Measurements from ENCODE around the gene GNAZ. TPM values are rescaled to one million over a fixed set of nuclear protein-coding genes. Genes with fewer than 3 reads are reported as not detected.

Gene GNAZ
- total RNA-seq, 1 experiment from 2014 or later = 0.82 TPM

DNA sequence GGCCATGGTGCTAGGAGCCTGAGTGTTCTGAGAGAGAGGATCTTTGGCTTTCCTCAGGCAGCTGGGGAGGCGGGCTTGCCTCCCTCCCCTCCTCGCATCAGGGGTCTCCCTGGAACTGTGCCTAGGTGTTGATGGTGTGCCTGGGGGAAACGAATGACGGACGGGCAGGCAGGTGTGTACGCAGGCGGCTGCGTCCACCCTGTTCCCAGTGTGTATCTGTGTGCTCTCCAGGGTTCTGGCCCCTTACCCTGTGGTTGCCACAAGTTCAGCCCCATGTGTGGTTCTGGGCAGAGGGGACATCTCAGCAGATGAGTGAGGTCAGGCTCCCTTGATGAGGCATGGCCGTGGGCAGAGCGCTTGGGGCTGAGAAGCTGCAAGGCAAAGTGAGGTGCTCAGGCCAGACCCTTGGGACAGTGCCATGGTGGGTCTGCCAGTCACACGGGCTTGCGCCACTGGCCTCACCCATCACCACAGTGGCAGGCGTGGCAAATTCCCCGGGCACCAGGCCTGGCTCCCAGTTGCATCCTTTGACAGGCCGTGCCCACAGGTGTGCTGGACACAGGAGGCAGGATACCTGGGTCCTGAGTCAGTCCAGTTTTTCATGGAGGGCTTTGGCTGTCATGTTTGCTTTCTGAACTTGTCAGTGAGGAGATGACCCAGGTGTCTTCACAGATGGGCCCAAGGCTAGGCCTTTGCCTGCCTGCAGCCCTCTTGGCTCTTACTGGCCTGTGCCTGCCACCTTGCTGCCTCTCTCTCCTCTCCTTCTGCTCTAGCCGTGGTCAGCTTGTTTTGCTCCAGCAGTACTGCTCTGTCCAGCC, 27.3 kb downstream of the GNAZ start:
- H3K27ac Mint-ChIP-seq (ENCODE audit: low read depth, unreplicated experiment) = no peak overlapping the region

DNA sequence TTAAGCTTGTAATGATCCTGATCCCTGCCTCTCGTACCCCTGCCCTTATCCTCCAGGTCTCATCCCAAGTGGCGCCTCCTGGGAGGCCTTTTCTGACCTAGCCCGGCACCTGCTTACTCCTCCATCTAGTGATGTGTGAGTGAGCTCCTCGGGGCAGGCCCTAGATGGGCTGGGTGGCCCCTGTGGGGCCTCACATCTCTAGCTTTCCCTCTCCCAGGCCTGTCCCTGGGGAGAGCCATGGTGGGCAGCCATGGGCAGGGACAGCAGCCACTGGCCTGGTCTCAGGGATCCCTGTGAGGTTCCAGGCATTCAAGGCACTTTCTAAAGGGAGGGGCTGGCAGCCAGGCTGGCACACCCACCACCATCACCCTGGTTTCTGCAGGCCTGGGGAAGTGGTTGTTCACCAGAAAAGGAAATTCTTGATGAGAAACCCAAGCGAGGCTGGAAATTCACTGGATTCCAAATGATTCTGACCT, 27.9 kb downstream of the GNAZ start:
- TF ChIP-seq, protein P1, sequence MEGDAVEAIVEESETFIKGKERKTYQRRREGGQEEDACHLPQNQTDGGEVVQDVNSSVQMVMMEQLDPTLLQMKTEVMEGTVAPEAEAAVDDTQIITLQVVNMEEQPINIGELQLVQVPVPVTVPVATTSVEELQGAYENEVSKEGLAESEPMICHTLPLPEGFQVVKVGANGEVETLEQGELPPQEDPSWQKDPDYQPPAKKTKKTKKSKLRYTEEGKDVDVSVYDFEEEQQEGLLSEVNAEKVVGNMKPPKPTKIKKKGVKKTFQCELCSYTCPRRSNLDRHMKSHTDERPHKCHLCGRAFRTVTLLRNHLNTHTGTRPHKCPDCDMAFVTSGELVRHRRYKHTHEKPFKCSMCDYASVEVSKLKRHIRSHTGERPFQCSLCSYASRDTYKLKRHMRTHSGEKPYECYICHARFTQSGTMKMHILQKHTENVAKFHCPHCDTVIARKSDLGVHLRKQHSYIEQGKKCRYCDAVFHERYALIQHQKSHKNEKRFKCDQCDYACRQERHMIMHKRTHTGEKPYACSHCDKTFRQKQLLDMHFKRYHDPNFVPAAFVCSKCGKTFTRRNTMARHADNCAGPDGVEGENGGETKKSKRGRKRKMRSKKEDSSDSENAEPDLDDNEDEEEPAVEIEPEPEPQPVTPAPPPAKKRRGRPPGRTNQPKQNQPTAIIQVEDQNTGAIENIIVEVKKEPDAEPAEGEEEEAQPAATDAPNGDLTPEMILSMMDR (IDR thresholded peaks at IDR 0.05; ENCODE audit: unreplicated experiment) = no peak
- intact Hi-C loops (cut with micrococcal nuclease) = no loop called here
- H3K4me1 Mint-ChIP-seq (ENCODE audit: insufficient read depth, unreplicated experiment) = no peaks in the 10 kb centered on the region
- no peaks in the 10 kb centered on the region for H3K36me3 Mint-ChIP-seq (ENCODE audit: insufficient read depth, unreplicated experiment)
- no peaks in the 10 kb centered on the region for H3K27me3 Mint-ChIP-seq (ENCODE audit: insufficient read depth, unreplicated experiment)
- BruUV-seq (replicated peaks) = no TSS peak
- no peaks in the 10 kb centered on the region for H3K9me3 Mint-ChIP-seq (ENCODE audit: unreplicated experiment)
- POLR2A ChIA-PET = no interaction called here
- CTCF ChIA-PET = no interaction called here
- DNase-seq (ENCODE audit: unreplicated experiment) = no peak
- H3K27ac Mint-ChIP-seq (ENCODE audit: low read depth, unreplicated experiment) = no peak overlapping the region
- no peak overlapping the region for H3K4me3 Mint-ChIP-seq (ENCODE audit: unreplicated experiment)

More for the DNA sequence above, 27.3 kb downstream of the GNAZ start:
- ChIA-PET CTCF (no interaction called here), POLR2A (no interaction called here)
- H3K27me3 Mint-ChIP-seq (ENCODE audit: insufficient read depth, unreplicated experiment) = no peaks in the 10 kb centered on the region
- no TSS peak for BruUV-seq (replicated peaks)
- no peak overlapping the region for H3K4me3 Mint-ChIP-seq (ENCODE audit: unreplicated experiment)
- TF ChIP-seq, protein P1 (IDR thresholded peaks at IDR 0.05; ENCODE audit: unreplicated experiment) = no peak
- H3K4me1 Mint-ChIP-seq (ENCODE audit: insufficient read depth, unreplicated experiment) = no peaks in the 10 kb centered on the region
- no peaks in the 10 kb centered on the region for H3K9me3 Mint-ChIP-seq (ENCODE audit: unreplicated experiment)
- DNase-seq (ENCODE audit: unreplicated experiment) = no peak
- no peaks in the 10 kb centered on the region for H3K36me3 Mint-ChIP-seq (ENCODE audit: insufficient read depth, unreplicated experiment)
- intact Hi-C loops (cut with micrococcal nuclease) = no loop called here

DNA sequence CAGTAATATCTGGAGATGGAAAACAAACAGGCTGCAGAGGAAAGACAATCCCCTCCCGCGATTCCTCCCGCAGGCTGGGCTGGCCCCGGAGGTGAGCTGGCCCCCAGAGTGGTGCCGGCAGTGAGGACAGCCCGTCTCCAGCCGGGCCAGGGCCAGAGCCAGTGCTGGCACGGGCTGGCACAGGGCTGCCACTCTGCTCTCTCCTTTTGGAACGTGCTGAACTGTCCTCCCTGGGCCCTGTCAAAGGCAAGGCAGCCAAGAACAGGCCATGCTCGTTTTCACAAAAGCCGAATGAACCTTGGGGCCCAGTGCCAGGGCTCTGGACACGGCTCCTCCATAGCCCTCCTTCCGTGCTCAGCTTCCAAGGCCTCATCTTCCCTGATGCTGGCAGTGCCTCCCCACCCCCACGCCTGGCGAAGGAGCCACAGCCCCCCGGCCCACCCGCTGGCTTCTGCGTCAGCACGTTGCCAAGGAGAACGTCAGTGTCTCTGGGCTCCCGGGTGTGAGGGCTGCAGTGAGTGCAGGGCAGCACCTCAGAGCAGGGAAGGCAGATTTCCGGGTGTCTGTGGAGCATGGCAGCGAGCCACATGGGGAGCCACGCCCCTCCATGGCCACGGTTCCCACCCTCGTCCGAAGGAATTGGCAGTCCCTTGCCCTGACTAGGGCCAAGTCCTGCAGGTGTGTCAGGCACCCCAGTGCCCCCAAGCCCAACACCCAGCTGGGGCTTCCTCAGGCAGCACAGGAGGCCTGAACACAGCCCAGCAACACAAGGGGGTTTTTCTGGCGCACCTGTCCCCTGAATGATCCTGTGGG, 28.6 kb downstream of the GNAZ start:
- Mint-ChIP-seq H3K9me3 (ENCODE audit: unreplicated experiment) (no peaks in the 10 kb centered on the region), H3K4me1 (ENCODE audit: insufficient read depth, unreplicated experiment) (no peaks in the 10 kb centered on the region), H3K27me3 (ENCODE audit: insufficient read depth, unreplicated experiment) (no peaks in the 10 kb centered on the region), H3K4me3 (ENCODE audit: unreplicated experiment) (no peak overlapping the region), H3K27ac (ENCODE audit: low read depth, unreplicated experiment) (no peak overlapping the region), H3K36me3 (ENCODE audit: insufficient read depth, unreplicated experiment) (no peaks in the 10 kb centered on the region)
- intact Hi-C loops (cut with micrococcal nuclease) = no loop called here
- no TSS peak for BruUV-seq (replicated peaks)
- no peak for DNase-seq (ENCODE audit: unreplicated experiment)
- CTCF ChIA-PET = interaction anchor here (0.7 kb wide), 1 partner anchor 183 kb away, joined by 5 read pairs; no protein-coding TSS in a partner anchor
- POLR2A ChIA-PET = no interaction called here
- TF ChIP-seq, protein P1 (IDR thresholded peaks at IDR 0.05; ENCODE audit: unreplicated experiment) = no peak

DNA sequence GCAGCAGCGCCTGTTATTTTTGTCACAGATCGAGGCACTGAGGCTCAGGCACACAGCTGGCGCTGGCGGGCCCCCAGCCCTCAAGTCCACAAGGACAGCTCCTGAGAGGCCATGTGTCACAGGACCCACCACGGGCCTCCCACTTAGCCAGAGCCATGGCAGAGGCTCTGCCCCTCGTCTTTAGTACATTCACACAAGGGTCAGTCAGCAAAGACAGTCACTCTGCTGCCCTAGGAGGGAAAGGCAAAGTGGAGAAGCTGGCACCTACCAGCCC, 29.1 kb downstream of the GNAZ start:
- H3K27me3 Mint-ChIP-seq (ENCODE audit: insufficient read depth, unreplicated experiment) = no peaks in the 10 kb centered on the region
- intact Hi-C loops (cut with micrococcal nuclease) = no loop called here
- H3K9me3 Mint-ChIP-seq (ENCODE audit: unreplicated experiment) = no peaks in the 10 kb centered on the region
- CTCF ChIA-PET = interaction anchor here (0.7 to 0.9 kb wide), 2 partner anchors 157 to 182 kb away, joined by 5 read pairs; no protein-coding TSS in a partner anchor
- no peaks in the 10 kb centered on the region for H3K36me3 Mint-ChIP-seq (ENCODE audit: insufficient read depth, unreplicated experiment)
- H3K4me1 Mint-ChIP-seq (ENCODE audit: insufficient read depth, unreplicated experiment) = no peaks in the 10 kb centered on the region
- TF ChIP-seq, protein P1 (IDR thresholded peaks at IDR 0.05; ENCODE audit: unreplicated experiment) = no peak
- POLR2A ChIA-PET = no interaction called here
- no peak for DNase-seq (ENCODE audit: unreplicated experiment)
- no peak overlapping the region for H3K27ac Mint-ChIP-seq (ENCODE audit: low read depth, unreplicated experiment)
- H3K4me3 Mint-ChIP-seq (ENCODE audit: unreplicated experiment) = no peak overlapping the region
- BruUV-seq (replicated peaks) = no TSS peak
